Islet precursor cell (in vitro differentiated cells): ENCODE measurements around the gene STARD7.

Experiments
- DNase-seq: peaks from one replicate; pipeline ENCODE4 v3.0.0-alpha.2; 2018

Gene STARD7

DNA sequence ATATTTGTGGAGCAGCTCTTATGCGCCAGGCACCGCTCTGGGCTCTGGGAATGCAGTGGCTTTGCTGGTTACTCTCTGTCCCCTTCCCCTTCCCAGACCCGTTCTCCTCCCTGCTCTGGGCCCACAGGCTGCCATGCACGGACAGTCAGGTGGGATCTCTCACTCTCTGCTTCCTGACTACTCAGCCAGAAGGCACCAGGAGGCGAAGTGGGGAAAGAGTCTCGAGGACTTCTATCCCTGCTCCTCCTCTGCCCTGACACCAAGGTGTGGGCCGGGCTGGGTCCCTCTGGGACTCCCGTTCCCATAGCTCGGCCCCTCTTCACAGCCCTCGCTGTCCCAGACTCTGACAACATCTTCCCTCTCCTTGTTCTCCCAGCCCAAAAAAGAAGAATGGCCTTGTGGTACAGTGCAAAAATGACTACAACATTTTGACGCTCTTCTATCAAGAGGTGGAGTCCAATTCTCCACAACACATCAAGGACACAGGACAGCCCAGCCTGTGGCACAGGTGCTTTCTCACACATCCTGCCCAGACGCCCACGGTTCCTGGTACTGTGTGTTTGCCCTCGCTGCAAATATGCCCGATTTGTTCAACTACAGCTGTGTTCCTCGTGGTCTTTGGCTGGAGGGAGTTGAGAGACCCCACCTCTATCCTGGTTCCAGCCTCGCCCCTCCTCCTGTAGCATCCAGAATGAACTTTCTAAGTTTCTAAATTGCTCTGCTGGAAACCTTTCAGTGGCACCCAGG lies 49.4 kb downstream of the STARD7 start:
- no peak for DNase-seq

DNA sequence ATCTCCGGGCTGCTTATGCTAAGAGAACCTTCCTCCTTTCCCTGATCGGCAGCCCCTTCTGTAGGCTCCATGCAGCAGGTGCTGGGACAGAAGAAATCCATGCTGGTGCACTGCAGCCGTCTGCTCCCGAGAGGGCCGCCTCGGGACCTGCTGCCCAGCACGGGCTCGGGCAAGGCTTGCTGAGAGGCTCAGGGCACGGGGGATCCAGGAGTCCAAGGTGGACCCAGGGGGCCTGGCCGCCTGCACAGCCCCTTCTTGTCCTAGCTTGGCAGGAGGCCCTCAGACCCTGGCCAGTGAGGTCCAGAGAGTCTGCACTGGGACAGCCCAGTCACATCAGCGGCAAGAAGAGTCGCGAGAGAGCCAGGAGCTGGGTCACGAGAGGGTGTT lies 50.1 kb downstream of the STARD7 start:
- no peak for DNase-seq

DNA sequence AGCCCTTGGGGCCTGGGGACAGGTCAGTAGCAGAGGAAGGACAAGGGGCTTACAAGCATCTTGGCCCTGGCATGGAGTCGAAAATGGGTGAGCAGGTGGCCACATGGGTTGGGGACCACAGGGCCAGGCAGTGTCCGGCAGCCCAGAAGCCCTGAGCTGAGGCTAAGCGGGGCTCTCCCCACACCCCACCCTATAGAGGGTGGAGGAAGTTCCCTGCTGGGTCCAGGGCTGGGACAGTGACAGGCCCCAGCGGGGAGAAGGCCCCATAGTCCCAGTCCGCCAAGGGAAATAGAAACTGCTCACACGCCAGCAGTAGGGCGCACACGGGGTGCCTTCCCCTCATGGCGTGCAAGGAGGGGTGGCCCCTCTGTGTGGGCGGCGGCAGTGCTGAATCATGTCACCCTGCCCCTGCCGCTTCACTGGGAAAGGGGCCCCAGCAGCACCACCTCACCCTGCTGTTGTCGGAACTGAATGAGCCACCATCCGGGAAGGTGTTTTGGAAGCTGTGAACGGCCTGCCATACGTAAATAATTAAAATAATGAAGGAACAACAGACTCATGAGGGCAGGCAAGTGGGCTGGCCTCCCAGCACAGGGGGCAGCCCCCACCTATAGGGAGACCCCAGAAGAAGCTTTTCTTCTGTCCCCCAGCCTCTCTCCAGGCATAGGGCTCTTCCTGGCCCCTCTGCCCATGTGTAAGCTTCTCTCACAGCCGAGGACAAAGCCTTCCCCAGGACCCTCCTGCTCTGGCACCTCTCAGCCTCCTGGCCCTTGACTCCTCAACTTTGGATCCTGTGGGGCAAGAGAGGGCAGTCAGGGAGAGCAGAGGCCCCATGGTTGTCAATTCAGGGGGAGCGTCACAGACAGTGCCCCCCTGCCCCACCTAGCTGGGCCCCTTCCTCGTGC lies 50.7 kb downstream of the STARD7 start:
- DNase-seq, result no peak

DNA sequence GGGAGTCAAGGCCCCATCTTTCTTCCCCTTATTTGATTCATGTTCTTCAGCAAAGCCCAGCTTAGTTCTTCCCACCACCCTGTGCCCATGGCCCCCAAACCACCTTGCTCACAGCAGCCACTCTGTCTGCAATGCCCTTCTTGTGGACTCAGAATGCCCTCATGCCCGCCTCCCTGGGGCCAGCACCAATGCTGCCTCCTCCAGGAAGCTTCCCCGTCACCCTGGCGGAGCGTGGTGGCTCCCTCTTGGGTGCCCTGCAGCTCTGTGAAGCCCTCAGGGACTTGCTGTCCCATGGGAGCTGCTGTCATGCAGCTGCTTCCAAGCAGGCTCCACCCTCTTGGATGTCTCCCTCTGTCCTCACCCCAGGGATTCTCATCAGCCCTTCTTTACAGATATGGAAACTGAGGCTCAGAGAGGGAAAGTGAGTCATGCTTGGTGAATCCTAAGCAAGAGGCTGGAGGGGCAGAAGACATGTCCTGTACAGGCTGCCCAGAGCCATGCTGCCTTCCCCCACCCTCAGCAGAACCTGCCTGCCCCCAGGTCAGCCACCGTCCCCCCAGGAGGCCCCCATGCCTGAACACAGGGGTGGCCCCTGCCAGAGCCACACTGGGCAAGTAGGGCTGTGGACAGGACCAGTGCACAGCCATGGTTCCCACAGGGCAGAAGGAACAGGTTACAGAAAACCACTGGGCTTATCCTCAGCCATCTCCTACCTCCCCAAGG lies 51.5 kb downstream of the STARD7 start:
- no peak for DNase-seq

DNA sequence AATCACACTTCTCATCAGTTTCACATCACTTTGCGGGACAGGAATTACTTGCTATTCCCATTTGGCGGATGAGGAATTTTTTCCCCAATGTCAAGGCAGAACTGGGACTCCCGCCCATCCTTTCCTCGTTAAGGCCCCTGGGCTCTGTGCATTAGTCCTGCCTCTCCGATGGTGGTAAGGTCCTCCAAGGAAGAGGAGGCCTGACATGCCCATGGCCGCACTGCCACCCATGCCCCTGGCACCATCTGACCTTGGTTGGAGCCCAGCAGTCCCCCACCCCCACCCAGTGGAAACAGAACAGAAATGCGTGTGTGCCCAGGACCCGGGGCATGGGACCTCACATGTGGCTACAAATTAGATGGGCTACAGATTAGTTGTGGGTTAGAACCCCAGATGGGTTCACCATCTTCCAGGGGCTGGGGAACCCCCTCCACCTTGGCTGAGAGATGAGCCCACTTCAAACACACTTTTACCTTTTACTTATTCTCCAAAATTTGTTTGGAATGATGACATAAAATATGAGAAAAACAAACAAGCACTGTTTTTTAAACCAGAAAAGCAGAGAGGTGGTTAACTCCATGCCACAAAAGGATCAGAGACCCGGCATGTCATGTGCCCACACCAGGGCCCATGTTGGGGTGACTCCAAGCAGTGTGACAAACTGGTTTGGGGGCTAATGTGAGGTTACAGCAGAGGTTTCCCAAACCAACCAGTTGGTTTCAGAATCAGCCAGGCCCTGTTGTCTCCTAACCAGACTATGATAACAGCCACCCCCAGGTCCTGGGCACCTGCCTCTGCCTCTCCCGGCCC lies 52.4 kb downstream of the STARD7 start:
- DNase-seq, result no peak

- peak; percentile 49 for DNase-seq
Measured at GRCh38 chr2:96154506-96155380, 53.9 kb downstream of the STARD7 start.

- peak; percentile 53 for DNase-seq
Measured at GRCh38 chr2:96153991-96154431, 54.6 kb downstream of the STARD7 start.

GRCh38 chr2:96153291-96153713 lies 55.3 kb downstream of the STARD7 start:
- no peak for DNase-seq

DNA sequence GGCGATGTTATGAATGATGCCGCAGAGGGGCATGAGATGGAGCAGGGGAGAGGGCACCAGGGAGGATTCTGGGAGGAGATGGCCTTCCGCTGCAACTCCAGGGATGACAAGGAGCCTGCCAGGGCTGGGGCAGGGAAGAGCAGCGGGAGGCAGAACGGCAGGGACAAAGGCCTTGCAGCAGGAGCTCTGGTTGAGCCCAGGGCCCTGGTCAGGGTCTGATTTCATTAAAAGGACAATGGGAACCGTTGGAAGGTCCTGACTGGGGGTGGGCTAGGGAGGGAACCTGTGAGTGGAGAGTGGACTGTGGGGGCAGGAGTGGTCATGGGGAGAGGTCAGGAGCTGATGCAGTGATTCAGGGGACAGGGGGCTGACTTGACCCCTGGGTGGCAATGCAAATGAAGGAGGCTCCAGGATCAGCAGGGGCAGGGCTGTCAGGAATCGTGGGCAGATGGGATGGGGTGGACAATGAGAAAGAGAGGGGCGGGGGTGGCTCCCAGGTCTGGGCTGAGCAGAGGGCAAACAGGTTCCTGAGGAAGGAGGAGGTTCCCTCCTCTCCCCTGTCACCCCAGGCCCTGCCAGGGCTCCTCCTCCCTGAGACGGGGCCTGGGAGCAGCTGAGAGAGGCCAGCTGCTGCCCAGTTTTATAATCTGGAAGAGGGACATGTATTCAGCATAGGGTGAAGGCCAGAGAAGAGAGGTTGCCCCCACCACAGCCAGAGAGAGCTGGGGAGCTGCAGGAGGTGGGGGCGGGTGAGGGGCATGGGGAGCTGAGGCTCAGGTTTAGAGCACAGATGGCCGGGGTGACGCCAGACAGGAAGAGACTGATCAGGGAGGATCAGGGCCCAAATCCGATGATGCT lies 56.1 kb downstream of the STARD7 start:
- peak; percentile 43 for DNase-seq

GRCh38 chr2:96151595-96152303 lies 56.9 kb downstream of the STARD7 start:
- DNase-seq, result peak; percentile 44

- no peak for DNase-seq
Measured at GRCh38 chr2:96150791-96151594, 57.6 kb downstream of the STARD7 start.

- DNase-seq, result no peak
Measured at GRCh38 chr2:96150007-96150640, 58.5 kb downstream of the STARD7 start.

DNA sequence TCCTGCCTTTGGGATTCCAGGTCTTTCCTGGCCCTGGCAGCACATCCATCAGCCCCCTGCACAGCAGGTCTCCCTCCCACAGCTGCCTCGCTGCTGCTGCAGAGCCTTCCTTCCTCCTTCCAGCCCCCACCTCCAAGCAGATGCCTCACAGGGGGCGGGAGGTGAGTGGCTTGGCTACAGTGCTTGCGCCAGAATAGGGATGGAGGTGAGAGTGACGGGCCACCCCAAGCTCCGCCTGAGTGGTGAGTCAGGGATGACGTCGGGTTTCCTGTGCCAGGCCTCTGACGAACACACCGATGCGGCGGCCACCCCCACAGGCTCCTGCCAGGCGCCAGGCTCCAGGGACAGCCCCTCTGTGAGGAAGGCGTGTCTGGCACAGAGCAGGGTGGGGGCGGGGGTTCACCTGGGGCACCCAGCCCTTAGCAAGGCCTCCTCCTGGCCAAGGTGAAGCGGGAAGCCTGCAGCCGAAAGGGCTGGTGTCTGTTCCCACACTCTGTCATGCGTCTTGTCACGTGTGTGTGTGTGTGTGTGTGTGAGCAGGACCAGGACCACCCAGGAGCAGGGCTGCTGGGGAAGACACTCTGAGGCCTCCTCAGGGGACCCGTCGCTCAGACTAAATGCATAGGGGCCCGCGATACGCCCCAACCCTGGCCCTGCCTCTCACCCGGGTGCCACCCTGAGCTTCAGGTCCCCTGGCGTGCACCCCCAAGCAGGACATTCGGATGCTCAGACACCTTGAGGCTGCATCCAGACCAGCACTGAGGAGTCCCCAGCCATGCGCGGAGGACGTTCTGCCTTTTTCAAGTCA lies 60.0 kb downstream of the STARD7 start:
- DNase-seq, result peak; percentile 98

DNA sequence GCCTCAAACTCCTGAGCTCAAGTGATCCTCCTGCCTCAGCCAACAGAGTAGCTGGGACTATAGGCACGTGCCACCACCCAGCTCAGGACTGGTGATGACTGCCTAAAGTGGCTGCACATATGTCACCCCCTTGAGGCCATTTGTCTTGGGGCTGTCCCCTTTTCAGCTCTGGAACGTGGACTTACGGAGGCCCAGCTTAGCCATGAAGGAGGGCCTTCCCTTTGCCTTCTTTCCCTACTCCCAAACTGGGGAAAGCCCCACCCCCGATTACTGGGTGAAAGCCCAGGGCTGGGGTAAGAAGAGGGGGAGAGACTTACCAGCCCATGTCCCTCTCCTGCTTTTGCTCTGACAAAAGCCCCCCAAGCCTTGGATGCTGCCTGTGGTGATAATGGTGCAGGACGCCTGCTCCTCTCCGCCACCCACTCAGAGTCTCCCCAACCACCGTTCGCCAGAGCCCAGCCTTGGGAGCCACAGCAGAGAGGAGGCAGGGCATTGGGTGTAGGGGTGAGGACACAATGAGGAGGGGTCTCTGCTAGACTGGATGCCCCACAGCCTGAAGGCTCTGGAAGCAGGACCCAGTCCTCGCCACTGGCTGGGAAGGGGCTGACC lies 60.9 kb downstream of the STARD7 start:
- peak; percentile 52 for DNase-seq

GRCh38 chr2:96146881-96147592 lies 61.6 kb downstream of the STARD7 start:
- DNase-seq, result peak; percentile 91
